HCT116 (cell line): ENCODE measurements around the gene NCOA1. TPM values are rescaled to one million over a fixed set of nuclear protein-coding genes. Genes with fewer than 3 reads are reported as not detected.

Experiments used
- ATAC-seq: fragments of 200-7000 bp; cut with Tn5 transposase; 2 replicates; pipeline ENCODE4 v1.9.1; 2020; ENCODE audit warnings: mild to moderate bottlenecking, moderate library complexity
- BruUV-seq: library from RNA; stranded (reverse); fragments of 400-500 nt; replicated peaks from 2 replicates; lab custom pipeline; 2021; lab: Mats Ljungman, UMichigan
- CTCF ChIA-PET: fragments of 300-600 bp; sonication (Branson Sonifier 250); formaldehyde crosslinking; loops from one replicate; lab custom pipeline; 2021; ENCODE audit warnings: antibody characterized with exemption; lab: Charles Lee
- POLR2A ChIA-PET: fragments of 300-600, 350-600 bp; sonication (Branson Sonifier 250); formaldehyde crosslinking; loops from one replicate; lab custom pipeline; 2021; ENCODE audit warnings: antibody characterized with exemption; lab: Charles Lee
- RAD21 ChIA-PET, 2 experiments: fragments of 300-600 bp; sonication (Branson Sonifier 250); formaldehyde crosslinking; loops; one replicate each; lab custom pipeline; 2023; ENCODE audit warnings: low total read pairs in 2 of 2; ENCODE audit not compliant: uncharacterized antibody in 2 of 2, unreplicated experiment in 2 of 2, low non-redundant PET in 1 of 2; lab: Charles Lee
- DNase-seq: peaks from one replicate; pipeline ENCODE4 v3.0.0-alpha.2; 2010; ENCODE audit warnings: low read depth, low spot score
- H2AFZ ChIP-seq: fragments of 200-600 bp; shearing (Covaris generic), sonication (generic); 2 replicates; pipeline ENCODE4 v1.6.1; 2017; ENCODE audit warnings: low read depth, mixed run types, mixed read lengths, antibody characterized with exemption, low read length; ENCODE audit not compliant: poor library complexity, severe bottlenecking
- H3K27ac ChIP-seq: 2 replicates; pipeline ENCODE4 v1.5.1; 2012; ENCODE audit warnings: low read depth, low read length
- H3K27me3 ChIP-seq: fragments of 200-600 bp; sonication (generic); 2 replicates; pipeline ENCODE4 v1.6.1; 2016; ENCODE audit warnings: mixed run types, low read length, mixed read lengths; ENCODE audit not compliant: insufficient read depth
- H3K36me3 ChIP-seq, 2 experiments: fragments of 200-500 bp in 1 of 2; fragments of 200-600 bp in 1 of 2; sonication (Bioruptor generic) in 1 of 2; sonication (generic) in 1 of 2; 2 replicates each; pipeline versions ENCODE4 v1.5.1 to v1.6.1; 2014 to 2016; ENCODE audit warnings: low read length in 2 of 2, inconsistent platforms in 1 of 2, mixed read lengths in 1 of 2, mixed run types in 1 of 2; ENCODE audit not compliant: insufficient read depth in 2 of 2, control insufficient read depth in 1 of 2
- H3K4me1 ChIP-seq, 2 experiments: fragments of 200-600 bp in 1 of 2; sonication (generic) in 1 of 2; 2 replicates each; pipeline versions ENCODE4 v1.5.1 to v1.6.1; 2012 to 2017; ENCODE audit warnings: low read length in 2 of 2, inconsistent platforms in 1 of 2, mild to moderate bottlenecking in 1 of 2, mixed read lengths in 1 of 2, mixed run types in 1 of 2, moderate library complexity in 1 of 2; ENCODE audit not compliant: insufficient read depth in 2 of 2, control insufficient read depth in 1 of 2
- H3K4me2 ChIP-seq: fragments of 200-600 bp; sonication (generic); 2 replicates; pipeline ENCODE4 v1.6.1; 2017; ENCODE audit warnings: mixed run types, low read length, mixed read lengths
- H3K4me3 ChIP-seq, 2 experiments: fragments of 200-600 bp in 1 of 2; sonication (generic) in 1 of 2; replicated peaks in 1 of 2; 2 replicates each; pipeline ENCODE4 v1.5.1; 2011 to 2016; ENCODE audit warnings: low read length in 2 of 2, control low read depth in 1 of 2, low read depth in 1 of 2, mild to moderate bottlenecking in 1 of 2, mixed read lengths in 1 of 2, mixed run types in 1 of 2
- H3K79me2 ChIP-seq: fragments of 200-600 bp; sonication (generic); 2 replicates; pipeline ENCODE4 v1.6.1; 2017; ENCODE audit warnings: mild to moderate bottlenecking, mixed run types, low read length, moderate library complexity, mixed read lengths; ENCODE audit not compliant: insufficient read depth
- H3K9ac ChIP-seq: fragments of 200-600 bp; sonication (generic); 2 replicates; pipeline ENCODE4 v1.6.1; 2016; ENCODE audit warnings: low read length, mixed read lengths
- H3K9me2 ChIP-seq: fragments of 200-600 bp; sonication (generic), shearing (Covaris generic); 2 replicates; pipeline ENCODE4 v1.6.1; 2017; ENCODE audit warnings: mixed run types, mild to moderate bottlenecking, moderate library complexity; ENCODE audit not compliant: insufficient read depth
- H3K9me3 ChIP-seq, 2 experiments: fragments of 200-500 bp in 1 of 2; fragments of 200-600 bp in 1 of 2; sonication (Bioruptor generic) in 1 of 2; sonication (generic) in 1 of 2; 2 replicates each; pipeline ENCODE4 v1.6.1; 2014 to 2017; ENCODE audit warnings: low read length in 2 of 2, mixed read lengths in 2 of 2, inconsistent platforms in 1 of 2, low read depth in 1 of 2, mild to moderate bottlenecking in 1 of 2, mixed run types in 1 of 2, moderate library complexity in 1 of 2; ENCODE audit not compliant: control insufficient read depth in 1 of 2, insufficient read depth in 1 of 2
- H4K20me1 ChIP-seq: fragments of 200-600 bp; sonication (generic), shearing (Covaris generic); 2 replicates; pipeline ENCODE4 v1.6.1; 2017; ENCODE audit warnings: mixed run types, mild to moderate bottlenecking, moderate library complexity; ENCODE audit not compliant: insufficient read depth
- CBX3 ChIP-seq: IDR thresholded peaks from 2 replicates; pipeline ENCODE4 v1.6.1; 2012; ENCODE audit warnings: low read depth
- CEBPB ChIP-seq: IDR thresholded peaks from 2 replicates; pipeline ENCODE4 v1.6.1; 2012; ENCODE audit warnings: low read depth
- ELF1 ChIP-seq: IDR thresholded peaks from 2 replicates; pipeline ENCODE4 v1.6.1; 2012; ENCODE audit warnings: low read depth, borderline replicate concordance
- EZH2 ChIP-seq: fragments of 200-600 bp; sonication (generic); IDR thresholded peaks from 2 replicates; pipeline ENCODE4 v1.6.1; 2017; ENCODE audit warnings: antibody characterized with exemption, mixed run types
- JUND ChIP-seq: IDR thresholded peaks from 2 replicates; pipeline ENCODE4 v1.6.1; 2012
- POLR2A ChIP-seq: IDR thresholded peaks from 2 replicates; pipeline ENCODE4 v1.7.0; 2011; ENCODE audit warnings: borderline replicate concordance; ENCODE audit not compliant: insufficient read depth, insufficient read length; ENCODE audit errors: extremely low read depth
- POLR2AphosphoS5 ChIP-seq: IDR thresholded peaks from 2 replicates; pipeline ENCODE4 v1.6.1; 2011; ENCODE audit warnings: mild to moderate bottlenecking, low read depth, low read length, moderate library complexity
- RAD21 ChIP-seq: IDR thresholded peaks from 2 replicates; pipeline ENCODE4 v1.6.1; 2012; ENCODE audit warnings: low read depth, mild to moderate bottlenecking
- SP1 ChIP-seq: IDR thresholded peaks from 2 replicates; pipeline ENCODE4 v1.6.1; 2012; ENCODE audit warnings: low read depth
- SRF ChIP-seq: IDR thresholded peaks from 2 replicates; pipeline ENCODE4 v1.6.1; 2012; ENCODE audit warnings: low read depth
- TCF7L2 ChIP-seq: IDR thresholded peaks from 2 replicates; pipeline ENCODE4 v1.7.0; 2011; ENCODE audit warnings: borderline replicate concordance, inconsistent platforms; ENCODE audit not compliant: insufficient read depth, insufficient read length; ENCODE audit errors: extremely low read depth
- ZFX ChIP-seq: fragments of 450-650 bp; IDR thresholded peaks from 2 replicates; pipeline ENCODE4 v1.6.1; 2017
- ZNF274 ChIP-seq: fragments of 200-500 bp; sonication (Bioruptor generic); IDR thresholded peaks from 2 replicates; pipeline ENCODE4 v1.6.1; 2014; ENCODE audit warnings: mild to moderate bottlenecking, low read depth, low read length, inconsistent platforms
- intact Hi-C: fragments of 100-400 bp; cut with micrococcal nuclease; formaldehyde crosslinking; loops from 2 replicates; pipeline ENCODE4 v1.10.0; 2022
- total RNA-seq: library from RNA; stranded (reverse); gene quantifications from one replicate; pipeline ENCODE4 v1.2.1, GENCODE V29; 2021; ENCODE audit not compliant: unreplicated experiment
- TF ChIP-seq, protein P1 (sequence below): IDR thresholded peaks from 2 replicates; pipeline ENCODE4 v1.6.1; 2012
- TF ChIP-seq, protein P2 (sequence below): IDR thresholded peaks from 2 replicates; pipeline ENCODE4 v1.6.1; 2012; ENCODE audit warnings: low read depth

The NCOA1 gene
- total RNA-seq, 1 experiment from 2014 or later = 10.4 TPM

- H3K36me3 ChIP-seq = no peaks in the 10 kb centered on the region
- TF ChIP-seq ELF1 (no peak), CEBPB (no peak), POLR2AphosphoS5 (no peak), TCF7L2 (no peak), ZFX (no peak), SP1 (no peak), CBX3 (no peak), JUND (no peak)
- ATAC-seq (no peak), DNase-seq (no peak)
- no peaks in the 10 kb centered on the region for H3K9me2 ChIP-seq
- CTCF ChIA-PET = no interaction called here
- no peak overlapping the region for H2AFZ ChIP-seq
- no peak overlapping the region for H3K4me2 ChIP-seq
- H4K20me1 ChIP-seq = no peaks in the 10 kb centered on the region
- intact Hi-C loops = no loop called here
- RAD21 ChIA-PET = no interaction called here
- BruUV-seq = no TSS peak
- peaks cover 8 to 21% of the 10 kb centered on the region in 2 experiments for H3K4me1 ChIP-seq
- no peaks in the 10 kb centered on the region for H3K9me3 ChIP-seq
- no peak overlapping the region for H3K4me3 ChIP-seq
- no peaks in the 10 kb centered on the region for H3K79me2 ChIP-seq
- peaks cover 3% of the 10 kb centered on the region; the same call in 1 of the 2 replicates for H3K27me3 ChIP-seq
- POLR2A ChIA-PET = no interaction called here
- no peak overlapping the region for H3K9ac ChIP-seq
- H3K27ac ChIP-seq = no peak overlapping the region
Observed at GRCh38 chr2:24494410-24494809, 3.4 kb downstream of the NCOA1 start.

DNA sequence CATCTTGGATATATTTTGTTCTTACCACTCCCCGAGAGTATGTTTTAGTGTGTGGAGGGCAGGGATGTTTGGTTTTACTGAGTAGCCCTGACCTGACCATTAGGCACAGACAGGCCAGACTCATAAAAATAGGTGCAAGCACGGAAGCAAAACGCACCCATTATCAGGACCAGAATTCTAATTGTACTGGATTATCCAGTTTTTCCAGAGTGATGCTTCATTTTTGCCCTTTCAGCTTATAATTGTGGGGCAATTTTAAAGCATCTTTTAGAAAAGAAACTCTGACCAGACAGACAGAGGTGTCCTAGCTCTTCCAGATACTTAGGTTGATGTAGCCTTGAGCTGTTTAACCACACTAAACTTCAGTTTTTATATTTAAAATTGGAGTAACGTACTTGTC lies 4.4 kb downstream of the NCOA1 start:
- H3K4me1 ChIP-seq = peaks cover 0 to 11% of the 10 kb centered on the region in 2 experiments; a peak in 2 of 4 replicates
- intact Hi-C loops = no loop called here
- 0 out of 2 replicates have a peak, but pooled peaks cover under 1% of the 10 kb centered on the region for H3K79me2 ChIP-seq
- no peak overlapping the region for H3K9ac ChIP-seq
- no peaks in the 10 kb centered on the region for H3K36me3 ChIP-seq
- peaks cover 3% of the 10 kb centered on the region; the same call in 1 of the 2 replicates for H3K27me3 ChIP-seq
- no peak overlapping the region for H2AFZ ChIP-seq
- DNase-seq (no peak), ATAC-seq (no peak)
- ChIA-PET POLR2A (no interaction called here), RAD21 (no interaction called here), CTCF (no interaction called here)
- H3K4me3 ChIP-seq = no peak overlapping the region
- TF ChIP-seq EZH2 = no peak
- TF ChIP-seq CEBPB = no peak
- no peak for TF ChIP-seq CBX3
- TF ChIP-seq, protein P1, sequence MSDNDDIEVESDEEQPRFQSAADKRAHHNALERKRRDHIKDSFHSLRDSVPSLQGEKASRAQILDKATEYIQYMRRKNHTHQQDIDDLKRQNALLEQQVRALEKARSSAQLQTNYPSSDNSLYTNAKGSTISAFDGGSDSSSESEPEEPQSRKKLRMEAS = no peak
- TF ChIP-seq RAD21 = no peak
- TF ChIP-seq SRF = no peak
- no peak for TF ChIP-seq POLR2AphosphoS5
- no peak for TF ChIP-seq POLR2A
- TF ChIP-seq ZNF274 = no peak
- TF ChIP-seq, protein P2, sequence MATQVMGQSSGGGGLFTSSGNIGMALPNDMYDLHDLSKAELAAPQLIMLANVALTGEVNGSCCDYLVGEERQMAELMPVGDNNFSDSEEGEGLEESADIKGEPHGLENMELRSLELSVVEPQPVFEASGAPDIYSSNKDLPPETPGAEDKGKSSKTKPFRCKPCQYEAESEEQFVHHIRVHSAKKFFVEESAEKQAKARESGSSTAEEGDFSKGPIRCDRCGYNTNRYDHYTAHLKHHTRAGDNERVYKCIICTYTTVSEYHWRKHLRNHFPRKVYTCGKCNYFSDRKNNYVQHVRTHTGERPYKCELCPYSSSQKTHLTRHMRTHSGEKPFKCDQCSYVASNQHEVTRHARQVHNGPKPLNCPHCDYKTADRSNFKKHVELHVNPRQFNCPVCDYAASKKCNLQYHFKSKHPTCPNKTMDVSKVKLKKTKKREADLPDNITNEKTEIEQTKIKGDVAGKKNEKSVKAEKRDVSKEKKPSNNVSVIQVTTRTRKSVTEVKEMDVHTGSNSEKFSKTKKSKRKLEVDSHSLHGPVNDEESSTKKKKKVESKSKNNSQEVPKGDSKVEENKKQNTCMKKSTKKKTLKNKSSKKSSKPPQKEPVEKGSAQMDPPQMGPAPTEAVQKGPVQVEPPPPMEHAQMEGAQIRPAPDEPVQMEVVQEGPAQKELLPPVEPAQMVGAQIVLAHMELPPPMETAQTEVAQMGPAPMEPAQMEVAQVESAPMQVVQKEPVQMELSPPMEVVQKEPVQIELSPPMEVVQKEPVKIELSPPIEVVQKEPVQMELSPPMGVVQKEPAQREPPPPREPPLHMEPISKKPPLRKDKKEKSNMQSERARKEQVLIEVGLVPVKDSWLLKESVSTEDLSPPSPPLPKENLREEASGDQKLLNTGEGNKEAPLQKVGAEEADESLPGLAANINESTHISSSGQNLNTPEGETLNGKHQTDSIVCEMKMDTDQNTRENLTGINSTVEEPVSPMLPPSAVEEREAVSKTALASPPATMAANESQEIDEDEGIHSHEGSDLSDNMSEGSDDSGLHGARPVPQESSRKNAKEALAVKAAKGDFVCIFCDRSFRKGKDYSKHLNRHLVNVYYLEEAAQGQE = no peak
- H3K4me2 ChIP-seq = no peak overlapping the region
- no TSS peak for BruUV-seq
- H4K20me1 ChIP-seq = no peaks in the 10 kb centered on the region
- no peaks in the 10 kb centered on the region for H3K9me2 ChIP-seq
- H3K27ac ChIP-seq = no peak overlapping the region
- no peaks in the 10 kb centered on the region for H3K9me3 ChIP-seq
